K562 (cell line): Measurements from ENCODE around the gene ZFYVE19. TPM values are rescaled to one million over a fixed set of nuclear protein-coding genes. Genes with fewer than 3 reads are reported as not detected.

Source experiments
- DMBX1 ChIP-seq: fragments of 250-450 bp; sonication (Bioruptor Pico); IDR thresholded peaks from 2 replicates; pipeline ENCODE4 v1.8.0; 2022; ENCODE audit warnings: inconsistent platforms, mild to moderate bottlenecking, moderate library complexity, borderline replicate concordance
- EP300 ChIP-seq: IDR thresholded peaks from 2 replicates; pipeline ENCODE4 v1.6.1; 2012; ENCODE audit warnings: low read length, improper control_type of control experiment
- JUND ChIP-seq, 2 experiments: IDR thresholded peaks; 2 replicates in 1 of 2; 3 replicates in 1 of 2; pipeline ENCODE4 v1.6.1; 2011; ENCODE audit warnings: borderline replicate concordance in 2 of 2, low read depth in 2 of 2, low read length in 2 of 2, improper control_type of control experiment in 1 of 2, missing biosample characterization in 1 of 2, missing genetic modification characterization in 1 of 2, missing genetic modification reagents in 1 of 2
- NFE2L1 ChIP-seq: fragments of 450-650 bp; IDR thresholded peaks from 2 replicates; pipeline ENCODE4 v1.6.1; 2016; ENCODE audit warnings: missing genetic modification characterization, low read depth, mild to moderate bottlenecking, missing compliant biosample characterization, moderate library complexity, borderline replicate concordance
- PTRF ChIP-seq: fragments of 450-650 bp; IDR thresholded peaks from 2 replicates; pipeline ENCODE4 v1.6.1; 2016; ENCODE audit warnings: mild to moderate bottlenecking, missing genetic modification characterization, missing compliant biosample characterization
- SAFB ChIP-seq: fragments of 200-400 bp; formaldehyde crosslinking; IDR thresholded peaks from 2 replicates; pipeline ENCODE4 v1.6.1; 2017; ENCODE audit warnings: low read depth, low read length, borderline replicate concordance
- SLC30A9 ChIP-seq: fragments of 250-450 bp; sonication (Bioruptor Pico); IDR thresholded peaks from 2 replicates; pipeline ENCODE4 v1.8.0; 2022; ENCODE audit warnings: mild to moderate bottlenecking, moderate library complexity
- SMAD1 ChIP-seq: fragments of 150-350 bp; IDR thresholded peaks from 2 replicates; pipeline ENCODE4 v1.6.1; 2014; ENCODE audit warnings: low read length, low read depth; ENCODE audit not compliant: partially characterized antibody
- STAT6 ChIP-seq: sonication (generic); formaldehyde crosslinking; IDR thresholded peaks from 2 replicates; pipeline ENCODE4 v1.8.1; 2023; ENCODE audit warnings: mild to moderate bottlenecking, missing genetic modification reagents
- TCF3 ChIP-seq: sonication (generic); formaldehyde crosslinking; IDR thresholded peaks from 2 replicates; pipeline ENCODE4 v1.4.0; 2020; ENCODE audit warnings: mild to moderate bottlenecking, missing genetic modification reagents
- TEAD1 ChIP-seq, 2 experiments: fragments of 450-650 bp in 1 of 2; sonication (generic) in 1 of 2; formaldehyde crosslinking; IDR thresholded peaks; 2 replicates each; pipeline versions ENCODE4 v1.4.0 to v1.8.0; 2020 to 2022; ENCODE audit warnings: mild to moderate bottlenecking in 2 of 2, missing genetic modification reagents in 1 of 2
- YBX1 ChIP-seq: fragments of 450-650 bp; IDR thresholded peaks from 2 replicates; pipeline ENCODE4 v1.7.1; 2016; ENCODE audit warnings: mild to moderate bottlenecking
- ZBTB11 ChIP-seq, 3 experiments: fragments of 200-800 bp in 1 of 3; fragments of 250-450 bp in 1 of 3; fragments of 450-650 bp in 1 of 3; sonication (Bioruptor Pico) in 1 of 3; sonication (Bioruptor generic) in 1 of 3; formaldehyde crosslinking in 1 of 3; IDR thresholded peaks; 2 replicates each; pipeline versions ENCODE4 v1.6.1 to v1.8.0; 2016 to 2022; ENCODE audit warnings: mild to moderate bottlenecking in 2 of 3, missing genetic modification characterization in 2 of 3, missing compliant biosample characterization in 1 of 3, moderate library complexity in 1 of 3
- ZFPM2 ChIP-seq: fragments of 250-450 bp; sonication (Bioruptor Pico); IDR thresholded peaks from 2 replicates; pipeline ENCODE4 v1.5.1; 2022; ENCODE audit warnings: mild to moderate bottlenecking
- ZNF134 ChIP-seq: fragments of 250-450 bp; sonication (Bioruptor Pico); conservative IDR thresholded peaks from 2 replicates; pipeline ENCODE4 v1.4.0; 2020
- ZNF766 ChIP-seq: fragments of 200-800 bp; sonication (Bioruptor generic); conservative IDR thresholded peaks from 2 replicates; pipeline ENCODE4 v1.6.1; 2016; ENCODE audit warnings: missing genetic modification characterization, missing compliant biosample characterization
- polyA plus RNA-seq, 8 experiments: library from polyadenylated mRNA; depleted of rRNA in 4 of 8; stranded (reverse) in 5 of 8; unstranded in 3 of 8; fragments of >200 nt; fragmentation: Nextera tagmentation in 2 of 8; fragmentation: Illumina TruSeq in 1 of 8; extraction: Ambion mirVana in 2 of 8; extraction: Trizol in 1 of 8; gene quantifications; 2 replicates each; pipeline versions ENCODE4 v1.2.1 to v1.2.3, GENCODE V29; 2011 to 2014; ENCODE audit warnings: inconsistent platforms in 1 of 8, missing spikeins in 1 of 8
- total RNA-seq, 7 experiments: library from RNA; depleted of rRNA in 6 of 7; stranded (reverse); fragments of >200 nt in 6 of 7; fragmentation: Illumina TruSeq in 2 of 7; extraction: Trizol in 2 of 7; gene quantifications; 2 replicates each; pipeline versions ENCODE4 v1.2.1 to v1.2.3, GENCODE V29; 2011 to 2021; ENCODE audit warnings: low replicate concordance in 1 of 7
- TF ChIP-seq, protein P1 (sequence below), 3 experiments: IDR thresholded peaks in 2 of 3; conservative IDR thresholded peaks in 1 of 3; 2 replicates each; pipeline ENCODE4 v1.5.1; 2011 to 2012; ENCODE audit warnings: low read length in 3 of 3, mild to moderate bottlenecking in 3 of 3, control low read depth in 2 of 3, improper control_type of control experiment in 1 of 3, inconsistent platforms in 1 of 3, low read depth in 1 of 3, mixed read lengths in 1 of 3, moderate library complexity in 1 of 3; ENCODE audit not compliant: insufficient read depth in 2 of 3
- TF ChIP-seq, protein P2 (sequence below): fragments of 250-450 bp; sonication (Bioruptor Pico); IDR thresholded peaks from 2 replicates; pipeline ENCODE4 v1.8.0; 2021; ENCODE audit warnings: moderate library complexity, mild to moderate bottlenecking, inconsistent platforms

The ZFYVE19 gene
- total and polyA plus RNA-seq, 9 of the 15 experiments (the other 6 are each of a cell fraction or from before 2014, with no cell fraction given): 1.5 to 36.8 (median 19.9) TPM

- peak; percentile 32; the same call in 1 of the 2 replicates for TF ChIP-seq TCF3
- no peak for TF ChIP-seq SLC30A9 (CRISPR knock-in tag)
- TF ChIP-seq JUND (IDR thresholded peaks at IDR 0.05; ENCODE audit: borderline replicate concordance, low read depth, low read length): 0 out of 2 replicates have a peak, but pooled peaks have one; percentile 38
- no peak for TF ChIP-seq JUND (tag; IDR thresholded peaks at IDR 0.05; ENCODE audit: borderline replicate concordance, low read depth, low read length)
- TF ChIP-seq DMBX1 (CRISPR knock-in tag): 0 out of 2 replicates have a peak, but pooled peaks have one; percentile 37
- no peak for TF ChIP-seq NFE2L1
- TF ChIP-seq TEAD1 (CRISPR knock-in tag; IDR thresholded peaks at IDR 0.05): 0 out of 4 replicates have a peak, but pooled peaks of 1 of the 2 experiments have one; percentile 20
- no peak for TF ChIP-seq PTRF (tag)
- TF ChIP-seq EP300: no peak
- TF ChIP-seq ZNF766 (CRISPR knock-in tag): no peak
- TF ChIP-seq, protein P1, sequence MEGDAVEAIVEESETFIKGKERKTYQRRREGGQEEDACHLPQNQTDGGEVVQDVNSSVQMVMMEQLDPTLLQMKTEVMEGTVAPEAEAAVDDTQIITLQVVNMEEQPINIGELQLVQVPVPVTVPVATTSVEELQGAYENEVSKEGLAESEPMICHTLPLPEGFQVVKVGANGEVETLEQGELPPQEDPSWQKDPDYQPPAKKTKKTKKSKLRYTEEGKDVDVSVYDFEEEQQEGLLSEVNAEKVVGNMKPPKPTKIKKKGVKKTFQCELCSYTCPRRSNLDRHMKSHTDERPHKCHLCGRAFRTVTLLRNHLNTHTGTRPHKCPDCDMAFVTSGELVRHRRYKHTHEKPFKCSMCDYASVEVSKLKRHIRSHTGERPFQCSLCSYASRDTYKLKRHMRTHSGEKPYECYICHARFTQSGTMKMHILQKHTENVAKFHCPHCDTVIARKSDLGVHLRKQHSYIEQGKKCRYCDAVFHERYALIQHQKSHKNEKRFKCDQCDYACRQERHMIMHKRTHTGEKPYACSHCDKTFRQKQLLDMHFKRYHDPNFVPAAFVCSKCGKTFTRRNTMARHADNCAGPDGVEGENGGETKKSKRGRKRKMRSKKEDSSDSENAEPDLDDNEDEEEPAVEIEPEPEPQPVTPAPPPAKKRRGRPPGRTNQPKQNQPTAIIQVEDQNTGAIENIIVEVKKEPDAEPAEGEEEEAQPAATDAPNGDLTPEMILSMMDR (IDR thresholded peaks at IDR 0.05 in 2 of 3, conservative IDR thresholded peaks at IDR 0.05 in 1 of 3; ENCODE audit: insufficient read depth in 2 of 3, low read depth in 1 of 3, low read length in 3 of 3): peak; percentile 94 to 98 (median 95)
- no peak for TF ChIP-seq ZFPM2 (CRISPR knock-in tag)
- 0 out of 2 replicates have a peak, but pooled peaks have one; percentile 21 for TF ChIP-seq STAT6 (CRISPR knock-in tag)
- peak; percentile 68; the same call in 1 of the 2 replicates for TF ChIP-seq SAFB
- no peak for TF ChIP-seq SMAD1
- no peak for TF ChIP-seq YBX1
- no peak for TF ChIP-seq ZBTB11 (CRISPR knock-in tag; IDR thresholded peaks at IDR 0.05)
- TF ChIP-seq, protein P2, sequence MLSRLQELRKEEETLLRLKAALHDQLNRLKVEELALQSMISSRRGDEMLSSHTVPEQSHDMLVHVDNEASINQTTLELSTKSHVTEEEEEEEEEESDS (CRISPR knock-in tag): no peak
- no peak for TF ChIP-seq ZNF134 (CRISPR knock-in tag)
Observed at GRCh38 chr15:40857601-40858341, 50.9 kb downstream of the ZFYVE19 start (continued).
